BLaER1 treated with 17β-estradiol and CSF1 and Interleukin-3, amounts not matched to agents 10 nM and 100 nM (cell line): Measurements from ENCODE around the gene TDP2.
"Not testable (repeated sequence)": the region's sequence is repeated elsewhere in the genome, so short reads cannot be mapped to it uniquely, and the experiment has no call there.

Experiments
- H3K27ac ChIP-seq, 11 experiments: shearing (Covaris generic); formaldehyde crosslinking; 2 replicates each; pipeline ENCODE4 v1.8.1; 2022
- H3K27me3 ChIP-seq, 11 experiments: shearing (Covaris generic); formaldehyde crosslinking; 2 replicates each; pipeline ENCODE4 v1.8.1; 2022
- H3K36me3 ChIP-seq, 11 experiments: shearing (Covaris generic); formaldehyde crosslinking; 2 replicates each; pipeline ENCODE4 v1.8.1; 2022
- H3K4me1 ChIP-seq, 10 experiments: shearing (Covaris generic); formaldehyde crosslinking; 2 replicates each; pipeline ENCODE4 v1.8.1; 2022
- H3K4me2 ChIP-seq, 11 experiments: shearing (Covaris generic); formaldehyde crosslinking; 2 replicates each; pipeline ENCODE4 v1.8.1; 2022
- H3K4me3 ChIP-seq, 10 experiments: shearing (Covaris generic); formaldehyde crosslinking; 2 replicates each; pipeline ENCODE4 v1.8.1; 2022
- H3K9ac ChIP-seq, 11 experiments: shearing (Covaris generic); formaldehyde crosslinking; 2 replicates each; pipeline ENCODE4 v1.8.1; 2022
- H3K9me3 ChIP-seq, 11 experiments: shearing (Covaris generic); formaldehyde crosslinking; replicated peaks in 1 of 11; 2 replicates each; pipeline ENCODE4 v1.8.1; 2022
- H4K20me1 ChIP-seq, 11 experiments: shearing (Covaris generic); formaldehyde crosslinking; 2 replicates each; pipeline ENCODE4 v1.8.1; 2022
- Cebpa-rat ChIP-seq, 11 experiments: shearing (Covaris generic); IDR thresholded peaks; 2 replicates each; pipeline ENCODE4 v1.8.1; 2022

TDP2 gene

GRCh38 chr6:24686946-24687345, 20.2 kb upstream of the TDP2 start:
- no peak overlapping the region for H3K9ac ChIP-seq
- H3K4me3 ChIP-seq: no peak overlapping the region
- no peak overlapping the region for H3K4me2 ChIP-seq
- peaks cover 0 to 6% (median 2%) of the 10 kb centered on the region in 11 experiments; a peak in 9 of 22 replicates for H3K9me3 ChIP-seq
- H3K36me3 ChIP-seq: peaks cover under 1 to 21% (median 7%) of the 10 kb centered on the region in 11 experiments; a peak in 18 of 22 replicates
- no peaks in the 10 kb centered on the region for H3K4me1 ChIP-seq
- H4K20me1 ChIP-seq: no peaks in the 10 kb centered on the region
- H3K27me3 ChIP-seq: no peaks in the 10 kb centered on the region
- H3K27ac ChIP-seq: no peak overlapping the region
- TF ChIP-seq Cebpa-rat (IDR thresholded peaks at IDR 0.05): no peak

- H3K4me2 ChIP-seq: no peak overlapping the region
- H4K20me1 ChIP-seq: no peaks in the 10 kb centered on the region
- H3K9ac ChIP-seq: no peak overlapping the region
Measured at GRCh38 chr6:24686408-24686807, 19.7 kb upstream of the TDP2 start.

GRCh38 chr6:24683297-24684296, 16.9 kb upstream of the TDP2 start:
- H3K27ac ChIP-seq: no peak overlapping the region
- peaks cover 7 to 38% (median 13%) of the 10 kb centered on the region in 11 experiments; a peak in 20 of 22 replicates for H3K36me3 ChIP-seq
- no peaks in the 10 kb centered on the region for H4K20me1 ChIP-seq
- H3K9me3 ChIP-seq: peaks cover 5 to 31% (median 12%) of the 10 kb centered on the region in 11 experiments; a peak in 12 of 22 replicates
- no peak overlapping the region for H3K4me3 ChIP-seq
- no peaks in the 10 kb centered on the region for H3K4me1 ChIP-seq
- no peak for TF ChIP-seq Cebpa-rat (IDR thresholded peaks at IDR 0.05)
- H3K9ac ChIP-seq: no peak overlapping the region
- no peaks in the 10 kb centered on the region for H3K27me3 ChIP-seq
- H3K4me2 ChIP-seq: no peak overlapping the region

More at GRCh38 chr6:24686408-24686807, 19.7 kb upstream of the TDP2 start:
- H3K27ac ChIP-seq: no peak overlapping the region
- TF ChIP-seq Cebpa-rat (IDR thresholded peaks at IDR 0.05): no peak
- no peak overlapping the region for H3K4me3 ChIP-seq
- H3K9me3 ChIP-seq: peaks cover 0 to 11% (median 7%) of the 10 kb centered on the region in 11 experiments; a peak in 10 of 22 replicates
- H3K27me3 ChIP-seq: no peaks in the 10 kb centered on the region
- peaks cover 6 to 26% (median 12%) of the 10 kb centered on the region in 11 experiments; a peak in 20 of 22 replicates for H3K36me3 ChIP-seq
- no peaks in the 10 kb centered on the region for H3K4me1 ChIP-seq

GRCh38 chr6:24680582-24680981, 13.9 kb upstream of the TDP2 start:
- no peak overlapping the region for H3K4me3 ChIP-seq
- no peaks in the 10 kb centered on the region for H3K27me3 ChIP-seq
- no peaks in the 10 kb centered on the region for H3K4me1 ChIP-seq
- no peaks in the 10 kb centered on the region for H4K20me1 ChIP-seq
- H3K27ac ChIP-seq: no peak overlapping the region
- H3K9me3 ChIP-seq: peaks cover 20 to 56% (median 35%) of the 10 kb centered on the region in 11 experiments
- TF ChIP-seq Cebpa-rat (IDR thresholded peaks at IDR 0.05): no peak
- H3K36me3 ChIP-seq: peaks cover 6 to 44% (median 19%) of the 10 kb centered on the region in 11 experiments; a peak in 19 of 22 replicates
- no peak overlapping the region for H3K4me2 ChIP-seq
- H3K9ac ChIP-seq: no peak overlapping the region

GRCh38 chr6:24678792-24679352, 12.2 kb upstream of the TDP2 start:
- not testable (repeated sequence) for H4K20me1 ChIP-seq, H3K27me3 ChIP-seq, H3K4me3 ChIP-seq, H3K9ac ChIP-seq, H3K4me2 ChIP-seq, H3K4me1 ChIP-seq, H3K27ac ChIP-seq
- Histone ChIP-seq H3K9me3 (peaks cover 36 to 72% (median 49%) of the 10 kb centered on the region in 11 experiments), H3K36me3 (peaks cover 12 to 51% (median 25%) of the 10 kb centered on the region in 11 experiments)

GRCh38 chr6:24673625-24674024, 6.9 kb upstream of the TDP2 start:
- no peak overlapping the region for H3K4me3 ChIP-seq
- peaks cover 79 to 92% (median 85%) of the 10 kb centered on the region in 11 experiments for H3K9me3 ChIP-seq
- H3K9ac ChIP-seq: no peak overlapping the region
- no peak overlapping the region for H3K27ac ChIP-seq
- H3K4me2 ChIP-seq: no peak overlapping the region
- no peak for TF ChIP-seq Cebpa-rat (IDR thresholded peaks at IDR 0.05)
- H3K27me3 ChIP-seq: no peaks in the 10 kb centered on the region
- peaks cover 18 to 70% (median 45%) of the 10 kb centered on the region in 11 experiments for H3K36me3 ChIP-seq
- H4K20me1 ChIP-seq: no peaks in the 10 kb centered on the region
- peaks cover 0 to 5% (median under 1%) of the 10 kb centered on the region in 10 experiments; a peak in 8 of 20 replicates for H3K4me1 ChIP-seq

GRCh38 chr6:24672620-24673182, 6.0 kb upstream of the TDP2 start:
- peaks cover 8 to 15% (median 10%) of the 10 kb centered on the region in 10 experiments for H3K4me1 ChIP-seq
- H3K27me3 ChIP-seq: no peaks in the 10 kb centered on the region
- no peak overlapping the region for H3K9ac ChIP-seq
- peaks cover 18 to 63% (median 41%) of the 10 kb centered on the region in 11 experiments for H3K36me3 ChIP-seq
- 0 out of 20 replicates have a peak overlapping the region, but pooled peaks of 1 of the 10 experiments have one; percentile 4 for H3K4me3 ChIP-seq
- no peak for TF ChIP-seq Cebpa-rat (IDR thresholded peaks at IDR 0.05)
- no peak overlapping the region for H3K27ac ChIP-seq
- peaks cover 72 to 89% (median 85%) of the 10 kb centered on the region in 11 experiments for H3K9me3 ChIP-seq
- no peaks in the 10 kb centered on the region for H4K20me1 ChIP-seq
- no peak overlapping the region for H3K4me2 ChIP-seq

- not testable (repeated sequence) for H3K27ac ChIP-seq, H4K20me1 ChIP-seq, H3K4me3 ChIP-seq, H3K4me2 ChIP-seq, H3K27me3 ChIP-seq, H3K9ac ChIP-seq
- peaks cover 11 to 16% (median 13%) of the 10 kb centered on the region in 10 experiments for H3K4me1 ChIP-seq
- H3K36me3 ChIP-seq: peaks cover 16 to 52% (median 33%) of the 10 kb centered on the region in 11 experiments; a peak in 21 of 22 replicates
- peaks cover 60 to 76% (median 73%) of the 10 kb centered on the region in 11 experiments for H3K9me3 ChIP-seq
Measured at GRCh38 chr6:24671077-24671476, 4.4 kb upstream of the TDP2 start.

- H3K27me3 ChIP-seq, H3K4me3 ChIP-seq, H3K9ac ChIP-seq, H3K4me2 ChIP-seq, H3K27ac ChIP-seq, H4K20me1 ChIP-seq: not testable (repeated sequence)
- H3K9me3 ChIP-seq: peaks cover 55 to 72% (median 69%) of the 10 kb centered on the region in 11 experiments
- peaks cover 16 to 52% (median 33%) of the 10 kb centered on the region in 11 experiments; a peak in 21 of 22 replicates for H3K36me3 ChIP-seq
- H3K4me1 ChIP-seq: peaks cover 14 to 19% (median 16%) of the 10 kb centered on the region in 10 experiments
Measured at GRCh38 chr6:24670492-24670891, 3.8 kb upstream of the TDP2 start.
